ENCODE measurements around the gene C12orf57. TPM values are rescaled to one million over a fixed set of nuclear protein-coding genes. Genes with fewer than 3 reads are reported as not detected.

Gene C12orf57
- total RNA-seq, 1 donor from 2014 or later, result 250 TPM

DNA sequence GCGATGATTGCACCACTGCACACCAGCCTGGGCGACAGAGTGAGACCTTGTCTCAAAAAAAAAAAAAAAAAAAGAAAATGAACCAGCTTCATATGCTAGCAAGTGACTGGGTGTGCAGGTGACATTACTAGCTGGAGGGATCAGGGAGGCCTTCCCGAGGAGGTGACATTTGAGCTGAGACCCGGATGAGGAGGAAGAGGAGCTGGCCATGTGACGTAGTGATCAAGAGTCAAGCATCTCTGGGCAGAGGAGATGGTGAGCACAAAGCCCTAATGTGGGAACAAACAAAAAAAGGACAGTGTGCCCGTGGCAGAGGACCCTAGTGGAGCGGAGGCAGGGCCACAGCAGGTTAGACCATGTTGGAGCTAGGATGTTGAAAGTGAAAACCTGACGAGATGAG, 3.8 kb downstream of the C12orf57 start:
- ATAC-seq, result no peak
- intact Hi-C loops (cut with DNase I), result loop anchor here (5.0 kb wide), 2 partner anchors 95 to 145 kb away; partner anchors contain the start of gene C1R
- peak; percentile 35 for DNase-seq (ENCODE audit: missing footprints)

DNA sequence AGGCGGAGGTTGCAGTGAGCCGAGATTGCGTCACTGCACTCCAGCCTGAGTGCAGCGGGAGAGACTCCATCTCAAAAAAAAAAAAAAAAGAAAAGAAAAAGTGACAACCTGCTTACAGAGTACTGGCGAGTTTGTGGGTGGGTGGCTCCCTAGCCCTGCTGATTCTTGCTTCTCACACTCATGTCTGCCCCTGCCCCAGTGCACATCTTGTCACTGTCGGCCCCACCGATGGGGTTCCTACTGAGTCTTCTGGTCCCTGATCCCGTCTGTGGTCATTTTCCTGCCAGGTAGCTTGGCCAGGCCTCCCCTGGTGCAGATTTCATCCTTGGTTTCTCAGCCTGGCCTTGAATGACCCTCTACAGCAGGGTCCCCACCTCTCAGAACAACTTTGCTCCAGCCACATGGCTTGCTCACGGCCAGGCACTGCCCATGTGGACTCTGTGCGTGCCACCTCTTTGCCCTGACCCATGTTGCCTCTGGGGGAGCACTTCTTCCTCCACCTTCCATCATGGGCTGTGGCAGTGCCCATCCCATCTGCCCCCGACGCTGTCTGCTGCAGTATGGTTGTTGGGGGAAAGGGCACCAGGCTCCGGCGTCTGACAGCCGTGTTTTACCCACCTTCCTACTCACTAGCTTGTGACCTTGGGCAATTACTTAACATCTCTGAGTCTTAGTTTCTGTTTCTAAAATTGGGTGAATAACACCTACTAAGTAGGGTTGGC, 5.2 kb downstream of the C12orf57 start:
- intact Hi-C loops (cut with DNase I), result loop anchor here (5.0 kb wide), 2 partner anchors 93 to 143 kb away; partner anchors contain the start of gene C1R
- no peak for ATAC-seq
- peak; percentile 32 for DNase-seq (ENCODE audit: missing footprints)

DNA sequence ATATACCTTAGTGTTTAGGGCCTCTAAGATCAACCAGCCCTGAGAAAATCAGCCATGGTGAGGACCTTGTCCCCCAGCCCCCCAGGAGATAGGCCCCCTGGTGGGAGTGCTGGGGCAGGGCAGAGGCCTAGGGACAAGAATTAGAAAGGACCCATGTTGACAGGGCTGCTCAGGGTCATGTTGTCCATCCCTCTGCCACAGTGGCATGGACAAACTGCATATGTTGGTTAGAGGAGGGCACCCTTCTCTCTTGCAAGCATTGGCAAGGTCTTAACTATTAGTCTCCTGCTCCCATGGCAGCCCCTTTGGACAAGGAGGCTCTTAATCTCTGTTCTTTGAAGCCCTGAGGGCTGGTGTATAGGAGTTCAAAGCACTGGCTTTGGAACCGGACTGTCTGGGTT, 6.6 kb downstream of the C12orf57 start:
- DNase-seq (ENCODE audit: missing footprints), result peak; percentile 22
- intact Hi-C loops (cut with DNase I), result no loop called here
- no peak for ATAC-seq

- intact Hi-C loops (cut with DNase I), result no loop called here
- peak; percentile 93 for DNase-seq (ENCODE audit: missing footprints)
- peak; percentile 55 for ATAC-seq
These were observed 7.2 kb downstream of the C12orf57 start, which contains the start of gene PTPN6 for GRCh38 chr12:6950811-6951540. TSS of gene PTPN6 (plus strand) at chr12:6951356. CDS start at chr12:6951513, 157 bp downstream.

DNA sequence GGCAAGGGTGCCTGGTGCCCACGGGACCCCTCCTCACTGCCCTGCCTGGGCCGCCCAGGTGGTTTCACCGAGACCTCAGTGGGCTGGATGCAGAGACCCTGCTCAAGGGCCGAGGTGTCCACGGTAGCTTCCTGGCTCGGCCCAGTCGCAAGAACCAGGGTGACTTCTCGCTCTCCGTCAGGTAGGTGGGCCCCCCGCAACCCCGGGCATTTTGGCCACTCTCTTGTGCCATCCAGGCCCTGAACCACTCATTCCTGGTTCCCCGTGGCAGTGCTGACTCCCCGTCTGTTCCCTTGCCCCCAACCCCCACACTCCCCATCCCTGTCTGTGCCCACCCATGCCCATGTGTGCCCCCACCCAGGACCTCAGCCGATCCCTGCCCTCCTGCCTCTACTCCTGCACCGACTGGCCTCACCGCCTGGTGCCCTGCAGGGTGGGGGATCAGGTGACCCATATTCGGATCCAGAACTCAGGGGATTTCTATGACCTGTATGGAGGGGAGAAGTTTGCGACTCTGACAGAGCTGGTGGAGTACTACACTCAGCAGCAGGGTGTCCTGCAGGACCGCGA, 7.8 kb downstream of the C12orf57 start:
- DNase-seq (ENCODE audit: missing footprints) (peak; percentile 39), ATAC-seq (no peak)
- intact Hi-C loops (cut with DNase I), result no loop called here

GRCh38 chr12:6952121-6952862, 8.5 kb downstream of the C12orf57 start:
- intact Hi-C loops (cut with DNase I), result no loop called here
- DNase-seq (ENCODE audit: missing footprints) (peak; percentile 65), ATAC-seq (no peak)

GRCh38 chr12:6952863-6953441, 9.1 kb downstream of the C12orf57 start:
- DNase-seq (ENCODE audit: missing footprints) (peak; percentile 31), ATAC-seq (no peak)
- intact Hi-C loops (cut with DNase I), result no loop called here

GRCh38 chr12:6953442-6954315, 9.9 kb downstream of the C12orf57 start:
- intact Hi-C loops (cut with DNase I), result no loop called here
- peak; percentile 84 for DNase-seq (ENCODE audit: missing footprints)
- peak; percentile 58 for ATAC-seq

GRCh38 chr12:6954316-6955107, 10.7 kb downstream of the C12orf57 start:
- DNase-seq (ENCODE audit: missing footprints), result peak; percentile 37
- intact Hi-C loops (cut with DNase I), result no loop called here
- no peak for ATAC-seq

DNA sequence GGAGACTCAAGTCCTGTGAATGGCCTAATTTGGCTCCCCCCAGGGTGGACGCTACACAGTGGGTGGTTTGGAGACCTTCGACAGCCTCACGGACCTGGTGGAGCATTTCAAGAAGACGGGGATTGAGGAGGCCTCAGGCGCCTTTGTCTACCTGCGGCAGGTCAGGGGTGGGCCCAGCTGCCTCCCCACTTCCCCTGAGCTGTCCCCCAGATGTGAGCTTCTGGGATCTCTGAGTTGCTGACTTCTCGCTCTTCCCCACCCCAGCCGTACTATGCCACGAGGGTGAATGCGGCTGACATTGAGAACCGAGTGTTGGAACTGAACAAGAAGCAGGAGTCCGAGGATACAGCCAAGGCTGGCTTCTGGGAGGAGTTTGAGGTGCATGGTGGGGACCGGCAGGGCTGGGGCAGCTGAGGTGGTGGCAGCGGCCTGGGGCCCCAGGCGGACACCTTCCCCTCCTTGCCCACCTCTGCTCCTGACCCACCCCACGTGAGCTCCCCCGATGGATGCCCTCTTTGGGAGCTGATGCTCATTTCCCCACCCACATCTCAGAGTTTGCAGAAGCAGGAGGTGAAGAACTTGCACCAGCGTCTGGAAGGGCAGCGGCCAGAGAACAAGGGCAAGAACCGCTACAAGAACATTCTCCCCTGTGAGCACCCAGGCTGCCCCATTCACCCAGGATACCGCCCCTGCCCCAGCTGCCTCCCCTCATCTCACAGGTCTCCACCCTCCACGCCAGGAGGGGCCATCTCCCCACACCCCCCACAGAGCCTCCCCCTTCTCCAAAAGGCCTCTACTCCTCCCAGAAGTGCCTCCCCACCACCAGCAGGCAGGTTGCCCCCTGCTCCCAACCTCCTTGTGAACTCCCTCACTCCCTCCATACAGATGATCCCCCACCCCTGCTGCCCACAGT, 11.5 kb downstream of the C12orf57 start:
- ATAC-seq (no peak), DNase-seq (ENCODE audit: missing footprints) (peak; percentile 34)
- intact Hi-C loops (cut with DNase I), result no loop called here

DNA sequence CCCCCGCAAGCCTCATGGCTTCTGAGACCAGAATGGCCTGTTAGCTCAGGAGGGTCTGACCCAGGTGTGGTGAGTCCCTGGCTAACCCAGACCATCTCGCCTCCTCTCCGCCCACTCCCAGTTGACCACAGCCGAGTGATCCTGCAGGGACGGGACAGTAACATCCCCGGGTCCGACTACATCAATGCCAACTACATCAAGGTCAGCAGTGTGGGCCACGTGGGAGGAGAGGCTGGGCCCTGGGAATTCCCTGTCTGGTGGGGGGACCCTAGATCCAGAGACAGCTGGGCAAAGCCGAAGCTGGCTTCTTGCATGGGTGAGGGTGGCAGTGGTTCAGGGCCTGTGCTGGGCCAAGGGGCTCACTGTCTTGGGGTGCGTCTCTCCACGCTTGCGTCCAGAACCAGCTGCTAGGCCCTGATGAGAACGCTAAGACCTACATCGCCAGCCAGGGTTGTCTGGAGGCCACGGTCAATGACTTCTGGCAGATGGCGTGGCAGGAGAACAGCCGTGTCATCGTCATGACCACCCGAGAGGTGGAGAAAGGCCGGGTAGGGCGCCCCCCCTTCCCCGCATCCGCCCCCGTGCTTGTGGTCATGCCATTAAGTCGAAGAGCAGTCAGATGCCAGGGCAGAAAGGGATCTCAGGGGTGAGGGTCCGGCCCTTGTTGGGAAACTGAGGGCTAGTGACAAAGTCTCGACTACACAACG, 12.4 kb downstream of the C12orf57 start:
- intact Hi-C loops (cut with DNase I), result no loop called here
- DNase-seq (ENCODE audit: missing footprints) (peak; percentile 42), ATAC-seq (no peak)

GRCh38 chr12:6957151-6957701, 13.4 kb downstream of the C12orf57 start:
- intact Hi-C loops (cut with DNase I), result no loop called here
- peak; percentile 63 for DNase-seq (ENCODE audit: missing footprints)
- ATAC-seq, result no peak

GRCh38 chr12:6957741-6958608, 14.2 kb downstream of the C12orf57 start:
- ATAC-seq (no peak), DNase-seq (ENCODE audit: missing footprints) (peak; percentile 60)
- intact Hi-C loops (cut with DNase I), result no loop called here

GRCh38 chr12:6958609-6959057, 14.8 kb downstream of the C12orf57 start:
- no peak for ATAC-seq
- intact Hi-C loops (cut with DNase I), result no loop called here
- no peak for DNase-seq (ENCODE audit: missing footprints)
